ENCODE data around the gene U2AF2.

Gene U2AF2

GRCh38 chr19:55615543-55616394 lies 39.1 kb upstream of the U2AF2 start:
- TF ChIP-seq CTCF (IDR thresholded peaks at IDR 0.05; ENCODE audit: control insufficient read depth, insufficient read depth, low read depth, low read length, missing control alignments), result no peak
- H3K4me3 ChIP-seq (ENCODE audit: control insufficient read depth, low read depth, low read length), result no peak overlapping the region
- no peak for DNase-seq (ENCODE audit: low read depth)

GRCh38 chr19:55616395-55616875 lies 38.4 kb upstream of the U2AF2 start:
- DNase-seq (ENCODE audit: low read depth), result no peak
- TF ChIP-seq CTCF (IDR thresholded peaks at IDR 0.05; ENCODE audit: control insufficient read depth, insufficient read depth, low read depth, low read length, missing control alignments), result no peak
- H3K4me3 ChIP-seq (ENCODE audit: control insufficient read depth, low read depth, low read length), result no peak overlapping the region

- TF ChIP-seq CTCF (IDR thresholded peaks at IDR 0.05; ENCODE audit: control insufficient read depth, insufficient read depth, low read depth, low read length, missing control alignments), result no peak
- H3K4me3 ChIP-seq (ENCODE audit: control insufficient read depth, low read depth, low read length), result no peak overlapping the region
- no peak for DNase-seq (ENCODE audit: low read depth)
Measured at GRCh38 chr19:55617426-55617825, 37.4 kb upstream of the U2AF2 start.

- H3K4me3 ChIP-seq (ENCODE audit: control insufficient read depth, low read depth, low read length), result no peak overlapping the region
- TF ChIP-seq CTCF (IDR thresholded peaks at IDR 0.05; ENCODE audit: control insufficient read depth, insufficient read depth, low read depth, low read length, missing control alignments), result no peak
- DNase-seq (ENCODE audit: low read depth), result no peak
Measured at GRCh38 chr19:55618426-55618825, 36.4 kb upstream of the U2AF2 start.

- DNase-seq (ENCODE audit: low read depth), result no peak
- TF ChIP-seq CTCF (IDR thresholded peaks at IDR 0.05; ENCODE audit: control insufficient read depth, insufficient read depth, low read depth, low read length, missing control alignments), result no peak
- no peak overlapping the region for H3K4me3 ChIP-seq (ENCODE audit: control insufficient read depth, low read depth, low read length)
Measured at GRCh38 chr19:55619286-55619685, 35.5 kb upstream of the U2AF2 start.

- H3K4me3 ChIP-seq (ENCODE audit: control insufficient read depth, low read depth, low read length), result no peak overlapping the region
- no peak for TF ChIP-seq CTCF (IDR thresholded peaks at IDR 0.05; ENCODE audit: control insufficient read depth, insufficient read depth, low read depth, low read length, missing control alignments)
- DNase-seq (ENCODE audit: low read depth), result no peak
Measured at GRCh38 chr19:55620410-55621204, 34.2 kb upstream of the U2AF2 start.

Measured in AG09309 (cell line).